HepG2 (cell line): ENCODE results near the gene GNL3. TPM values are rescaled to one million over a fixed set of nuclear protein-coding genes. Genes with fewer than 3 reads are reported as not detected.

Source experiments
- CENPX ChIP-seq: sonication (generic); formaldehyde crosslinking; IDR thresholded peaks from 2 replicates; pipeline ENCODE4 v1.9.0; 2021; ENCODE audit warnings: mild to moderate bottlenecking, missing genetic modification reagents, moderate library complexity
- CREB1 ChIP-seq, 2 experiments: fragments of 450-650 bp in 1 of 2; IDR thresholded peaks; 2 replicates each; pipeline ENCODE4 v1.6.1; 2016 to 2017; ENCODE audit warnings: control low read depth in 1 of 2, mild to moderate bottlenecking in 1 of 2, missing compliant biosample characterization in 1 of 2, missing genetic modification characterization in 1 of 2
- GABPB1 ChIP-seq: IDR thresholded peaks from 2 replicates; pipeline ENCODE4 v1.6.1; 2016; ENCODE audit warnings: mild to moderate bottlenecking, missing genetic modification reagents, moderate library complexity, missing compliant biosample characterization
- GFI1 ChIP-seq: sonication (generic); formaldehyde crosslinking; IDR thresholded peaks from 2 replicates; pipeline ENCODE4 v1.5.0; 2020; ENCODE audit warnings: missing genetic modification reagents, mild to moderate bottlenecking, borderline replicate concordance
- KLF15 ChIP-seq: sonication (generic); formaldehyde crosslinking; IDR thresholded peaks from 2 replicates; pipeline ENCODE4 v1.8.1; 2023; ENCODE audit warnings: borderline replicate concordance, mild to moderate bottlenecking, inconsistent platforms, missing genetic modification reagents, mixed read lengths
- SRSF4 ChIP-seq: fragments of 200-400 bp; formaldehyde crosslinking; IDR thresholded peaks from one replicate; pipeline ENCODE4 v1.6.1; 2018; ENCODE audit warnings: mild to moderate bottlenecking, low read depth, low read length, moderate library complexity; ENCODE audit not compliant: poor library complexity, severe bottlenecking
- THYN1 ChIP-seq: sonication (generic); formaldehyde crosslinking; IDR thresholded peaks from 2 replicates; pipeline ENCODE4 v1.8.1; 2023; ENCODE audit warnings: low read depth, mild to moderate bottlenecking, moderate library complexity, missing genetic modification reagents, borderline replicate concordance
- polyA plus RNA-seq, 8 experiments: library from polyadenylated mRNA; depleted of rRNA in 3 of 8; stranded (reverse) in 7 of 8; unstranded in 1 of 8; fragments of >200 nt; fragmentation: Illumina TruSeq in 4 of 8; extraction: Trizol in 4 of 8; gene quantifications; 2 replicates each; pipeline versions ENCODE4 v1.2.1 to v1.2.3, GENCODE V29; 2011 to 2016; ENCODE audit warnings: low read depth in 4 of 8, missing spikeins in 1 of 8, mixed read lengths in 1 of 8; ENCODE audit not compliant: insufficient read depth in 1 of 8
- total RNA-seq, 5 experiments: library from RNA; depleted of rRNA; stranded (reverse); fragments of >200 nt; fragmentation: Illumina TruSeq; extraction: Trizol; gene quantifications; 2 replicates each; pipeline ENCODE4 v1.2.3, GENCODE V29; 2016; ENCODE audit warnings: low read depth in 1 of 5
- TF ChIP-seq, protein P1 (sequence below): sonication (generic); formaldehyde crosslinking; IDR thresholded peaks from 2 replicates; pipeline ENCODE4 v1.5.1; 2020; ENCODE audit warnings: missing genetic modification reagents, mild to moderate bottlenecking, borderline replicate concordance
- TF ChIP-seq, protein P2 (sequence below): sonication (generic); formaldehyde crosslinking; IDR thresholded peaks from 2 replicates; pipeline ENCODE4 v1.4.0; 2020; ENCODE audit warnings: missing genetic modification reagents
- TF ChIP-seq, protein P3 (sequence below): sonication (generic); formaldehyde crosslinking; IDR thresholded peaks from 2 replicates; pipeline ENCODE4 v1.4.0; 2020; ENCODE audit warnings: missing genetic modification reagents
- TF ChIP-seq, protein P4 (sequence below), 2 experiments: fragments of 450-650 bp in 1 of 2; sonication (generic) in 1 of 2; formaldehyde crosslinking; IDR thresholded peaks; 2 replicates each; pipeline versions ENCODE4 v1.5.0 to v1.8.0; 2020 to 2022; ENCODE audit warnings: mild to moderate bottlenecking in 1 of 2, missing genetic modification reagents in 1 of 2
- TF ChIP-seq, protein P5 (sequence below): sonication (generic); formaldehyde crosslinking; IDR thresholded peaks from 2 replicates; pipeline ENCODE4 v1.8.0; 2022; ENCODE audit warnings: mild to moderate bottlenecking, missing genetic modification reagents, borderline replicate concordance
- TF ChIP-seq, protein P6 (sequence below): sonication (generic); formaldehyde crosslinking; IDR thresholded peaks from 2 replicates; pipeline ENCODE4 v1.5.0; 2020; ENCODE audit warnings: mild to moderate bottlenecking, missing genetic modification reagents, borderline replicate concordance

Gene GNL3
- total and polyA plus RNA-seq, 2 of the 13 experiments (the other 11 are each of a cell fraction or from before 2014, with no cell fraction given), result 129 to 257 TPM

DNA sequence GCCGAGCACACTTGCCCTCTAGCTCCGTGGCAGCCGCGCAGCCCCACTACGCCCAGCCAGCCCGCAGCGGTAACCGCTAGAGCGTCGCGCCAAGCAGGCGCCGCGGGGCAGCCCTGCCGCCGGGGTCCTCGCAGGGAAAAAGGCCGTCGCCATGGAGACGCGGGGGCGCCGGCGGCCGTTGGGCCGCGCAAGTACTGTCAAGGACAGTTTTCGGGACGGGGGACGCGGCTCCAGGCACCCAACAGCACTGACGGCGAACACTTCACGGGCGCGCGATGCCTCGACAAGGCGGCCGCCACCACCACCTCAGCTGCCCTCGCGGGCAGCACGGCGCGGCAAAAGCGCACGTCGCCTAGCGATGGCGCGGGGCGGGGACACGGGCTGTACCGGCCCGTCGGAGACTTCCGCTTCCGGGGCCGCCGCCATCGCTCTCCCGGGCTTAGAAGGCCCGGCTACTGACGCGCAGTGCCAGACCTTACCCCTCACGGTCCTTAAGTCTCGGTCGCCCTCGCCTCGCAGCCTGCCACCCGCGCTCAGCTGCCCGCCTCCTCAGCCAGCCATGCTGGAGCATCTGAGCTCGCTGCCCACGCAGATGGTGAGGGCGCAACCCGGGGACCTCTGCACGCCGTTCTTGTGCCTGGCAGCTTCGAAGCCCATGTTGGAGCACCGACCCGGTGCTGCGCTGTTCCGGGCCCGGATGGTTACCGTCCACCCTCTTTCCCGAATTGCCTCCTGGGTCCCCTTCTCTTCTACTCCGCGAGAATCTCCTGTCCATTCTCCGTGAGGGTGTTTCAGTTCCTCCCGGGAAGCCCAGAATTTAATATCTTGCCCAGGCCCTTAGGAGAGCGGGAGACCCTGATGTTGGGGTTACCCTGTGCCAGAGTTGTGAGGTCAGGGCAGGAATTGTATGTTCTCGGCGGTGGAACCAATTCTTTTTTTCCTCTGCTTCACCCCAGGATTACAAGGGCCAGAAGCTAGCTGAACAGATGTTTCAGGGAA is 20.2 kb downstream of the GNL3 start, which contains the start of the genes GLT8D1 and SPCS1 (continued):
- TF ChIP-seq, protein P1, sequence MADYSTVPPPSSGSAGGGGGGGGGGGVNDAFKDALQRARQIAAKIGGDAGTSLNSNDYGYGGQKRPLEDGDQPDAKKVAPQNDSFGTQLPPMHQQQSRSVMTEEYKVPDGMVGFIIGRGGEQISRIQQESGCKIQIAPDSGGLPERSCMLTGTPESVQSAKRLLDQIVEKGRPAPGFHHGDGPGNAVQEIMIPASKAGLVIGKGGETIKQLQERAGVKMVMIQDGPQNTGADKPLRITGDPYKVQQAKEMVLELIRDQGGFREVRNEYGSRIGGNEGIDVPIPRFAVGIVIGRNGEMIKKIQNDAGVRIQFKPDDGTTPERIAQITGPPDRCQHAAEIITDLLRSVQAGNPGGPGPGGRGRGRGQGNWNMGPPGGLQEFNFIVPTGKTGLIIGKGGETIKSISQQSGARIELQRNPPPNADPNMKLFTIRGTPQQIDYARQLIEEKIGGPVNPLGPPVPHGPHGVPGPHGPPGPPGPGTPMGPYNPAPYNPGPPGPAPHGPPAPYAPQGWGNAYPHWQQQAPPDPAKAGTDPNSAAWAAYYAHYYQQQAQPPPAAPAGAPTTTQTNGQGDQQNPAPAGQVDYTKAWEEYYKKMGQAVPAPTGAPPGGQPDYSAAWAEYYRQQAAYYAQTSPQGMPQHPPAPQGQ (CRISPR knock-in tag), result no peak
- TF ChIP-seq GABPB1 (peak; percentile 99), CENPX (no peak), GFI1 (CRISPR knock-in tag) (no peak), THYN1 (no peak), KLF15 (CRISPR knock-in tag) (peak; percentile 8; the same call in 1 of the 2 replicates), CREB1 (IDR thresholded peaks at IDR 0.05) (peak; percentile 58; the same call in 1 of the 2 replicates), CREB1 (CRISPR knock-in tag; IDR thresholded peaks at IDR 0.05) (no peak), SRSF4 (no peak)
- TF ChIP-seq, protein P2, sequence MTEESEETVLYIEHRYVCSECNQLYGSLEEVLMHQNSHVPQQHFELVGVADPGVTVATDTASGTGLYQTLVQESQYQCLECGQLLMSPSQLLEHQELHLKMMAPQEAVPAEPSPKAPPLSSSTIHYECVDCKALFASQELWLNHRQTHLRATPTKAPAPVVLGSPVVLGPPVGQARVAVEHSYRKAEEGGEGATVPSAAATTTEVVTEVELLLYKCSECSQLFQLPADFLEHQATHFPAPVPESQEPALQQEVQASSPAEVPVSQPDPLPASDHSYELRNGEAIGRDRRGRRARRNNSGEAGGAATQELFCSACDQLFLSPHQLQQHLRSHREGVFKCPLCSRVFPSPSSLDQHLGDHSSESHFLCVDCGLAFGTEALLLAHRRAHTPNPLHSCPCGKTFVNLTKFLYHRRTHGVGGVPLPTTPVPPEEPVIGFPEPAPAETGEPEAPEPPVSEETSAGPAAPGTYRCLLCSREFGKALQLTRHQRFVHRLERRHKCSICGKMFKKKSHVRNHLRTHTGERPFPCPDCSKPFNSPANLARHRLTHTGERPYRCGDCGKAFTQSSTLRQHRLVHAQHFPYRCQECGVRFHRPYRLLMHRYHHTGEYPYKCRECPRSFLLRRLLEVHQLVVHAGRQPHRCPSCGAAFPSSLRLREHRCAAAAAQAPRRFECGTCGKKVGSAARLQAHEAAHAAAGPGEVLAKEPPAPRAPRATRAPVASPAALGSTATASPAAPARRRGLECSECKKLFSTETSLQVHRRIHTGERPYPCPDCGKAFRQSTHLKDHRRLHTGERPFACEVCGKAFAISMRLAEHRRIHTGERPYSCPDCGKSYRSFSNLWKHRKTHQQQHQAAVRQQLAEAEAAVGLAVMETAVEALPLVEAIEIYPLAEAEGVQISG (CRISPR knock-in tag), result peak; percentile 93
- TF ChIP-seq, protein P3, sequence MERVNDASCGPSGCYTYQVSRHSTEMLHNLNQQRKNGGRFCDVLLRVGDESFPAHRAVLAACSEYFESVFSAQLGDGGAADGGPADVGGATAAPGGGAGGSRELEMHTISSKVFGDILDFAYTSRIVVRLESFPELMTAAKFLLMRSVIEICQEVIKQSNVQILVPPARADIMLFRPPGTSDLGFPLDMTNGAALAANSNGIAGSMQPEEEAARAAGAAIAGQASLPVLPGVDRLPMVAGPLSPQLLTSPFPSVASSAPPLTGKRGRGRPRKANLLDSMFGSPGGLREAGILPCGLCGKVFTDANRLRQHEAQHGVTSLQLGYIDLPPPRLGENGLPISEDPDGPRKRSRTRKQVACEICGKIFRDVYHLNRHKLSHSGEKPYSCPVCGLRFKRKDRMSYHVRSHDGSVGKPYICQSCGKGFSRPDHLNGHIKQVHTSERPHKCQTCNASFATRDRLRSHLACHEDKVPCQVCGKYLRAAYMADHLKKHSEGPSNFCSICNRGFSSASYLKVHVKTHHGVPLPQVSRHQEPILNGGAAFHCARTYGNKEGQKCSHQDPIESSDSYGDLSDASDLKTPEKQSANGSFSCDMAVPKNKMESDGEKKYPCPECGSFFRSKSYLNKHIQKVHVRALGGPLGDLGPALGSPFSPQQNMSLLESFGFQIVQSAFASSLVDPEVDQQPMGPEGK, result no peak
- TF ChIP-seq, protein P4, sequence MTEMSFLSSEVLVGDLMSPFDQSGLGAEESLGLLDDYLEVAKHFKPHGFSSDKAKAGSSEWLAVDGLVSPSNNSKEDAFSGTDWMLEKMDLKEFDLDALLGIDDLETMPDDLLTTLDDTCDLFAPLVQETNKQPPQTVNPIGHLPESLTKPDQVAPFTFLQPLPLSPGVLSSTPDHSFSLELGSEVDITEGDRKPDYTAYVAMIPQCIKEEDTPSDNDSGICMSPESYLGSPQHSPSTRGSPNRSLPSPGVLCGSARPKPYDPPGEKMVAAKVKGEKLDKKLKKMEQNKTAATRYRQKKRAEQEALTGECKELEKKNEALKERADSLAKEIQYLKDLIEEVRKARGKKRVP (CRISPR knock-in tag; IDR thresholded peaks at IDR 0.05), result no peak
- TF ChIP-seq, protein P5, sequence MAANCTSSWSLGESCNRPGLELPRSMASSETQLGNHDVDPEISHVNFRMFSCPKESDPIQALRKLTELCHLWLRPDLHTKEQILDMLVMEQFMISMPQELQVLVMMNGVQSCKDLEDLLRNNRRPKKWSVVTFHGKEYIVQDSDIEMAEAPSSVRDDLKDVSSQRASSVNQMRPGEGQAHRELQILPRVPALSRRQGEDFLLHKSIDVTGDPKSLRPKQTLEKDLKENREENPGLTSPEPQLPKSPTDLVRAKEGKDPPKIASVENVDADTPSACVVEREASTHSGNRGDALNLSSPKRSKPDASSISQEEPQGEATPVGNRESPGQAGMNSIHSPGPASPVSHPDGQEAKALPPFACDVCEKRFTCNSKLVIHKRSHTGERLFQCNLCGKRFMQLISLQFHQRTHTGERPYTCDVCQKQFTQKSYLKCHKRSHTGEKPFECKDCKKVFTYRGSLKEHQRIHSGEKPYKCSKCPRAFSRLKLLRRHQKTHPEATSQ (CRISPR knock-in tag), result peak; percentile 88
- TF ChIP-seq, protein P6, sequence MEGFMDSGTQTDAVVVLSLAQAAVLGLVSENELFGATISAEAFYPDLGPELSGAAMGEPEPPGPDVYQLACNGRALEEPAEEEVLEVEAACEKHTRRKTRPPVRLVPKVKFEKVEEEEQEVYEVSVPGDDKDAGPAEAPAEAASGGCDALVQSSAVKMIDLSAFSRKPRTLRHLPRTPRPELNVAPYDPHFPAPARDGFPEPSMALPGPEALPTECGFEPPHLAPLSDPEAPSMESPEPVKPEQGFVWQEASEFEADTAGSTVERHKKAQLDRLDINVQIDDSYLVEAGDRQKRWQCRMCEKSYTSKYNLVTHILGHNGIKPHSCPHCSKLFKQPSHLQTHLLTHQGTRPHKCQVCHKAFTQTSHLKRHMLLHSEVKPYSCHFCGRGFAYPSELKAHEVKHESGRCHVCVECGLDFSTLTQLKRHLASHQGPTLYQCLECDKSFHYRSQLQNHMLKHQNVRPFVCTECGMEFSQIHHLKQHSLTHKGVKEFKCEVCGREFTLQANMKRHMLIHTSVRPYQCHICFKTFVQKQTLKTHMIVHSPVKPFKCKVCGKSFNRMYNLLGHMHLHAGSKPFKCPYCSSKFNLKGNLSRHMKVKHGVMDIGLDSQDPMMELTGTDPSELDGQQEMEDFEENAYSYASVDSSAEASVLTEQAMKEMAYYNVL, result no peak
